Loucy (cell line): ENCODE measurements around the gene SPSB4.

Source experiments
- H2AFZ ChIP-seq: fragments of 200-600 bp; sonication (generic); 2 replicates; pipeline ENCODE4 v1.6.0; 2016; ENCODE audit warnings: antibody characterized with exemption, mild to moderate bottlenecking, low read length, moderate library complexity
- H3F3A ChIP-seq: fragments of 200-600 bp; 2 replicates; pipeline ENCODE4 v1.6.0; 2016; ENCODE audit warnings: antibody characterized with exemption, low read depth, mild to moderate bottlenecking
- H3K27me3 ChIP-seq: fragments of 200-600 bp; sonication (generic); 2 replicates; pipeline ENCODE4 v1.6.1; 2014; ENCODE audit warnings: low read length, mild to moderate bottlenecking; ENCODE audit not compliant: insufficient read depth, poor library complexity, severe bottlenecking
- H3K36me3 ChIP-seq: fragments of 200-600 bp; sonication (generic); 2 replicates; pipeline ENCODE4 v1.6.1; 2016; ENCODE audit warnings: low read length; ENCODE audit not compliant: insufficient read depth
- H3K4me1 ChIP-seq: fragments of 200-600 bp; sonication (generic); 2 replicates; pipeline ENCODE4 v1.5.1; 2014; ENCODE audit warnings: low read length, mild to moderate bottlenecking; ENCODE audit not compliant: insufficient read depth, poor library complexity, severe bottlenecking
- H3K4me2 ChIP-seq: fragments of 200-600 bp; sonication (generic); 2 replicates; pipeline ENCODE4 v1.6.0; 2014; ENCODE audit warnings: antibody characterized with exemption, low read length, low read depth, mild to moderate bottlenecking; ENCODE audit not compliant: poor library complexity, severe bottlenecking
- H3K4me3 ChIP-seq: fragments of 200-600 bp; sonication (generic); 2 replicates; pipeline ENCODE4 v1.5.1; 2014; ENCODE audit warnings: low read length, mild to moderate bottlenecking, mixed read lengths; ENCODE audit not compliant: poor library complexity, severe bottlenecking
- H3K79me2 ChIP-seq: fragments of 200-600 bp; sonication (generic); 2 replicates; pipeline ENCODE4 v1.6.1; 2014; ENCODE audit warnings: low read length; ENCODE audit not compliant: insufficient read depth
- H3K9ac ChIP-seq: fragments of 200-600 bp; sonication (generic); 2 replicates; pipeline ENCODE4 v1.6.0; 2014; ENCODE audit warnings: mild to moderate bottlenecking, low read depth, low read length, moderate library complexity; ENCODE audit not compliant: poor library complexity, severe bottlenecking
- H3K9me2 ChIP-seq: fragments of 200-600 bp; sonication (generic); replicated peaks from 2 replicates; pipeline ENCODE4 v1.6.1; 2016; ENCODE audit warnings: low read depth, low read length, mixed read lengths
- H3K9me3 ChIP-seq: fragments of 200-600 bp; sonication (generic); 2 replicates; pipeline ENCODE4 v1.6.1; 2014; ENCODE audit warnings: mild to moderate bottlenecking, antibody characterized with exemption, low read length, low read depth; ENCODE audit not compliant: insufficient read depth
- H4K20me1 ChIP-seq: fragments of 200-600 bp; sonication (generic); 2 replicates; pipeline ENCODE4 v1.6.0; 2014; ENCODE audit warnings: antibody characterized with exemption, low read length, mild to moderate bottlenecking; ENCODE audit not compliant: insufficient read depth, poor library complexity, severe bottlenecking
- CTCF ChIP-seq: fragments of 200-600 bp; sonication (generic); conservative IDR thresholded peaks from 2 replicates; pipeline ENCODE4 v1.5.1; 2014; ENCODE audit warnings: mild to moderate bottlenecking, antibody characterized with exemption, low read length
- EZH2phosphoT487 ChIP-seq: fragments of 200-600 bp; IDR thresholded peaks from 2 replicates; pipeline ENCODE4 v1.6.1; 2018; ENCODE audit warnings: antibody characterized with exemption, mild to moderate bottlenecking, moderate library complexity, borderline replicate concordance

The SPSB4 gene

GRCh38 chr3:141147657-141148056 is 96.5 kb downstream of the SPSB4 start:
- no peaks in the 10 kb centered on the region for H3K9me2 ChIP-seq
- no peak overlapping the region for H3K4me3 ChIP-seq
- TF ChIP-seq CTCF (no peak), EZH2phosphoT487 (no peak)
- no peaks in the 10 kb centered on the region for H3F3A ChIP-seq
- no peaks in the 10 kb centered on the region for H3K27me3 ChIP-seq
- no peaks in the 10 kb centered on the region for H3K36me3 ChIP-seq
- no peaks in the 10 kb centered on the region for H3K4me1 ChIP-seq
- H3K4me2 ChIP-seq = no peak overlapping the region
- no peaks in the 10 kb centered on the region for H3K79me2 ChIP-seq
- no peaks in the 10 kb centered on the region for H3K9me3 ChIP-seq
- H2AFZ ChIP-seq = no peak overlapping the region
- H3K9ac ChIP-seq = no peak overlapping the region
- H4K20me1 ChIP-seq = no peaks in the 10 kb centered on the region

DNA sequence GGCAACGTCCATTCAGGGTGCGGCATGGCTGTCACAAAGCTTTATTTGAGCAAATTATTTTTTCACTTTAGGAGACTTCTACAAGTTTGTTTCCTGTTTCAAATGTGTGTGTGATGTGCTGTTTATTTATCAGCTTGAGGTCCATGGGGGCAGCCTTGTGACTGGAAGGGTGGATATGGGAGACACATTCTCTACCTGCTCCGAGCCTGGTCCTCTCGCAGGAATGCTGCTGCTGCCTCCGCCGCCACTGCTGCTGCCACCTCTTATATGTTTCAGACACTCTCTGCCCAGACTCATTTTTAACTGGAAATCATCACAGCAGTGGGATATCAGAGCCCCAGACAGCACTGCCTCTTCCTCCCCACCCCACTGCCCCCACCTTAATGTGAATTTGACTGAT is 97.0 kb downstream of the SPSB4 start:
- Histone ChIP-seq H3K4me1 (no peaks in the 10 kb centered on the region), H3K9ac (no peak overlapping the region), H4K20me1 (no peaks in the 10 kb centered on the region), H3K4me3 (no peak overlapping the region), H3K79me2 (no peaks in the 10 kb centered on the region), H3K27me3 (no peaks in the 10 kb centered on the region), H3K9me3 (no peaks in the 10 kb centered on the region), H3K4me2 (no peak overlapping the region), H3K36me3 (no peaks in the 10 kb centered on the region), H2AFZ (no peak overlapping the region), H3F3A (no peaks in the 10 kb centered on the region), H3K9me2 (no peaks in the 10 kb centered on the region)
- TF ChIP-seq CTCF (no peak), EZH2phosphoT487 (no peak)

DNA sequence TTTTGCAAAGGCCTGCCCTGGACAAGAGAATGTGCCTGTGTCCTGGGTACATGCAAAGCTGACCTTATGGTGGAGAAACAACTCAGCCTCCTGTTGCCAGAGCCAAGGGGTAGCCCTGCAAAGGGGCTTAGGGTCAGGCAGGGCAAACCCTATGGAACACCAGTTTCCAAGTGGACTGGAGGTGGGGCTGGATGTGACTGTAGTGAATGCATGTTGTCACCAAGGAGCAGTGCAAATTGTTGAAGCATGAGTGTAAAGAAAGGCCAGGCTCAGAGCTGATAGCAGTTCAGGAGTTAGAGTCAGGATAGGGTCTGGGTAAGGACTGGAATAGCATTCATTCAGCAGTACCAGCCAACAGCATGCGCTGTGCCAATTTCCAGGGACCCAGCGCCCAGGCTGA is 97.6 kb downstream of the SPSB4 start:
- H3K36me3 ChIP-seq = no peaks in the 10 kb centered on the region
- TF ChIP-seq CTCF (no peak), EZH2phosphoT487 (no peak)
- no peaks in the 10 kb centered on the region for H3K79me2 ChIP-seq
- no peak overlapping the region for H3K4me2 ChIP-seq
- no peaks in the 10 kb centered on the region for H4K20me1 ChIP-seq
- H3K27me3 ChIP-seq = no peaks in the 10 kb centered on the region
- H3K9ac ChIP-seq = no peak overlapping the region
- no peaks in the 10 kb centered on the region for H3K9me2 ChIP-seq
- H3K9me3 ChIP-seq = no peaks in the 10 kb centered on the region
- no peaks in the 10 kb centered on the region for H3K4me1 ChIP-seq
- no peak overlapping the region for H2AFZ ChIP-seq
- no peak overlapping the region for H3K4me3 ChIP-seq
- H3F3A ChIP-seq = no peaks in the 10 kb centered on the region
